HG02642 (cell line): ENCODE data around the gene CDC16.
"Not testable (repeated sequence)": the region's sequence is repeated elsewhere in the genome, so short reads cannot be mapped to it uniquely, and the experiment has no call there.

Source experiments
- ATAC-seq: cut with Tn5 transposase; IDR thresholded peaks from one replicate; pipeline ENCODE4 v1.9.1; 2021; ENCODE audit warnings: mild to moderate bottlenecking; ENCODE audit not compliant: unreplicated experiment, poor library complexity

CDC16 gene

DNA sequence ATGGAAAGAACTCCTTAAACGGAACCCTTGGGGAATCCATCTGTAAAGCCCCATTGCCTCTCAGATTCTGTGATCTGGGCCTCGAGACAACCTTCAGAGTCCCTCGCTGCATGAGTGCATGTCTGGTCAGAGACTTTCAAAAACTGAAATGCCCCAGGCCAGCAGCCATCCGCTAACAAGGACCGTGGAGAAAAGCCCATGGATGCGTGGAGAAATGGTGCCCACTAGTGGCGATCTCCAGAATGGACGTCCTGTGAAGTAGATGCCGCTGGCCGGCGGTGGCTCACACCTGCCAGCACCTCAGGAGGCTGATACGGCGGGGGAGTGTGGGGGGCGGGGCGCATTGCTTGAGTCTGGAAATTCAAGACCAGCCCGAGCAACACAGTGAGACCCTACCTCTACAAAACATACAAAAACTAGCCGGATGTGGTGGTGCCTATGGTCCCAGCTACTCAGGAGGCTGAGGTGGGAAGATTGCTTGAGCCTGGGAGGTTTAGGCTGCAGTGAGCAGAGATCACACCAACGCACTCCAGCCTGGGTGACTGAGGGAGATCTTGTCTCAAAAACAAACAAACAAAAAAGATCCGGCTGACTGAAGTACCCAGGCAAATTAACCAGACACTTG, 7.9 kb upstream of the CDC16 start:
- peak; percentile 78 for ATAC-seq

DNA sequence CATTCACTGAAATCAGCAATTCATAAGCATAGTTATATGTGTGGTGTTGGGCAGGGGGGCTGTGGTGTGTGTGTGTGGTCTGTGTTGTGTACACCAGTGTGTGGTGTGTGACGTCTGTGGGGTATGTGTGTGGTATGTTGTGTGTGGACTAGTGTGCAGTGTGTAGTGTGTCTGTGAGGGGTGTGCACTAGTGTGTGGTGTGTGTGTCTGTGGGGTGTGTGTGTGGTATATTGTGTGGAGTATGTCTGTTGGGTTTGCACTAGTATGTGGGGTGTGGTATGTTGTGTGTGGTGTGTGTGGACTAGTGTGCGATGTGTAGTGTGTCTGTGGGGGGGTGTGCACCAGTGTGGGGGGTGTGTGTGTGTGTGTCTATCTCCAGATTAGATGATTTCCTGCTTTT, 7.2 kb upstream of the CDC16 start:
- ATAC-seq, result no peak

- ATAC-seq, result no peak
Measured at GRCh38 chr13:114228176-114228575, 6.5 kb upstream of the CDC16 start.

GRCh38 chr13:114229506-114229905, 5.2 kb upstream of the CDC16 start:
- ATAC-seq, result no peak

DNA sequence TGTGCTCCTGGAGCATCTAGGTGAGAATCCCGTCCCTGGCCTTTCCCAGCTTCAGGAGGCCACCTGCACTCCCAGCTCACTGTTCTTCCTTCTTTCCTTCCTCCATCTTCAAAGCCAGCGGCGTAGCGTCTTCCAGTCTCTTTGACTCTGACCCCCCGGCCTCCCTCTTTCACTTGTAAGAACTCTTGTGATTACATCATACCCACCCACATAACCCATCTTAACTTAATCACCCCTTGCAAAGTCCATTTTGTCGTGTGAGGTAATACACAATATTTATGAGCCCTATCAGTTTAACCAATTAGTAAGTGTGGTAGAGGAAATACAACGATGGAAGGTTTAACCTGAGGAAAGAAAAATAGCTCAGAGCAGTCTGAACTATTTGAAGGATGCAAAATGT, 4.6 kb upstream of the CDC16 start:
- ATAC-seq, result no peak

DNA sequence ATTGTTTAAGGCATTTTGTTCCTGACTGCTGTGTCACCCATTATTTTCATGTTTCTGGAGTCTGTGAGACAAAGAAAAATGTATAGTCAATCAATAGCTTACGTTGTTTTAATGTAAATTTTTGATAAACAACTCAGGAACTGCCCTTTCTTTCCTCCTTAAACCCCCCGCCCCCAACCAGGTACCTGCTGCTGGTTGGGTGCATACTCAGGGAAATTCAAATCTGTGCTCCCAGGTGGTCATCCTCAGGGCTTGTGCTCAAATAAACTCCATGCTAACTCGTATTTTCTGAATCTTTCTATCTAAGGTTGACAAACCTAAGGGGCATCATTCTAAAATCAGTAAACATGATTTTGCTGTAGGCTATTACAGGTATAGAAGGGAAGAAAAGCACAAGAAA, 4.1 kb upstream of the CDC16 start:
- no peak for ATAC-seq

DNA sequence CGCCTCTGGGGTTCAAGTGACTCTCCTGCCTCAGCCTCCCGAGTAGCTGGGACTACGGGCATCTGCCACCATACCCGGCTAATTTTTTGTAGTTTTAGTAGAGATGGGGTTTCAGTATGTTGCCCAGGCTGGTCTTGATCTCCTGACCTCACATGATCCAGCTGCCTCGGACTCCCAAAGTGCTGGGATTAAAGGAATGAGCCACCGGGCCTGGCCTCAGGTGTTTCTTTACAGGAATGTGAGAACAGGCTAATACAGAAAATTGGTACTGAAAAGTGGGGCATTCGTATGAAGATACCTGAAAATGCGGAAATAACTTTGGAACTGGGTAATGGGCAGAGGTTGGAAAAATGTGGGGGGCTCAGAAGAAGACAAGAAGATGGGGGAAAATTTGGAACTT, 2.8 kb upstream of the CDC16 start:
- no peak for ATAC-seq

DNA sequence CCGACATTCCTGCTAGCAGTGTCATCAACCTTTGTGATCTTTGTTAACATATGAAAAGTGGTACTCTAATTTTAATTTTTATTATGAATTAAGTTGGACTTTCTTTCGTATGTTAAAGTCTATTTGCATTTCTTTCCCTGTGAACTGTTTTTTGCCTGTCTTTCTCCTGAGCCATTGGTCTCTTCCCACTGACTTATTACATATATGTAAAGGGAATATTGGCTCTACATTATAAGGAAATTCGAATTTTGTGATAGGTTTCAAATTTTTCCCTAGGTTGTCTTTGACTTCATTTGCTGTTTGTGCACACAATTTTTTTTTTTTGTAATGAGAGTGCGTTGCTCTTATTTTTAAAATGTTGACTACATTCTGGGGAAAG, 442 bp upstream of the CDC16 start:
- no peak for ATAC-seq

DNA sequence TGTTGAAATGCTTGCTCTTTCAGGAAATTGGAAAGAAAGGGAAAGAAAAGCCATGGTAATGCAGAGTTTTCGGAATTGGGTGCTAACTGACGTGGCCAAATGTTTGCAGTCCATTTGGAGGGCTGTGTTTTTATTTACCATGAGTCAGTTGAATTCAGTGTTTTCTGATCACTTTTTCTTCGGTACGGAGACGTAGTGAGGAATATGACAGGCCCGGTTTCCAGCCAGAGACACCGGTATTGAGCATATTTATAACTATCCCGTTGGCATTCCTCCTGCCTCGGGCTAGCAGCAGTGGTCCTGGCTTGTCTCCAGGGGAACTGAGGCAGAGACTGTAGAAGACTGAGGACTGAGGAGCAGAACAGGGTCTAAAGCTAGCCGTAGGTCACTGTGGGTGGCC, 1.0 kb downstream of the CDC16 start:
- ATAC-seq, result no peak

GRCh38 chr13:114236227-114236626, 1.5 kb downstream of the CDC16 start:
- no peak for ATAC-seq

GRCh38 chr13:114237415-114238112, 2.9 kb downstream of the CDC16 start:
- ATAC-seq, result no peak

- ATAC-seq, result no peak
Measured at GRCh38 chr13:114241918-114242317, 7.2 kb downstream of the CDC16 start.

GRCh38 chr13:114243971-114244370, 9.3 kb downstream of the CDC16 start:
- ATAC-seq, result no peak

GRCh38 chr13:114244637-114245036, 9.9 kb downstream of the CDC16 start:
- ATAC-seq, result no peak

DNA sequence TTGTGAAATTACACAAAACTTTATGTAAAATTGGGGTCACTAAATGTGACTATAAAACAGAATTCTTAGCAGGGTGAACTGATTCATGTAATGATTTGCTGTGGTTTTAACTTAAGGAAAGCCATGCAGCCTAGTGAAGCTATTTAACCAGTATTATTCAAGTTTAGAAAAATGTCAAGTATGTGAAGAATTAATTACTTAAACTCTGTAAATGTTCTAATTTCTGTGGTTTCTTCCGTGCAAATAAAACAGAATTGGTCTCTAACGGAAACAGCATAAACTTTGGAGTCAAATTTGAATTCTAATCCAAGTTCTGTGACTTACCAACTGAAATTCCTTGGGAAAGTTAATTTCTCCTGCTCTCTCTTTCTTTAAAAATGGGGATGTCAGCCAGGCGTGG, 13.3 kb downstream of the CDC16 start:
- ATAC-seq, result no peak

DNA sequence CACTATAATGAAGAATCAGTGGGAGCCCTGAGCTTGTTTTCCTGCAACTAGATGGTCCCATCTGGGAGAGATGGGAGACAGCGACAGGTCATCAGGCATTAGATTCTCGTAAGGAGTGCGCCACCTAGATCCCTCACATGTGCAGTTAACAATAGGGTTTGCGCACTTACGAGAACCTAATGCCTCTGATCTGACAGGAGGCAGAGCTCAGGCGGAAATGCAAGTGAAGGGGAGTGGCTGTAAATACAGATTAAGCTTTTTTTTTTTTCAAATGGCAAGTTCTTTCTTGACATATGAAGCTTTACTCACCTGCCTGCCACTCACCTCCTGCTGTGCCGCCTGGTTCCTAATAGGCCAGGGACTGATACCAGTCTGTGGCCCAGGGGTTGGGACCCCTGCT, 14.4 kb downstream of the CDC16 start:
- no peak for ATAC-seq

DNA sequence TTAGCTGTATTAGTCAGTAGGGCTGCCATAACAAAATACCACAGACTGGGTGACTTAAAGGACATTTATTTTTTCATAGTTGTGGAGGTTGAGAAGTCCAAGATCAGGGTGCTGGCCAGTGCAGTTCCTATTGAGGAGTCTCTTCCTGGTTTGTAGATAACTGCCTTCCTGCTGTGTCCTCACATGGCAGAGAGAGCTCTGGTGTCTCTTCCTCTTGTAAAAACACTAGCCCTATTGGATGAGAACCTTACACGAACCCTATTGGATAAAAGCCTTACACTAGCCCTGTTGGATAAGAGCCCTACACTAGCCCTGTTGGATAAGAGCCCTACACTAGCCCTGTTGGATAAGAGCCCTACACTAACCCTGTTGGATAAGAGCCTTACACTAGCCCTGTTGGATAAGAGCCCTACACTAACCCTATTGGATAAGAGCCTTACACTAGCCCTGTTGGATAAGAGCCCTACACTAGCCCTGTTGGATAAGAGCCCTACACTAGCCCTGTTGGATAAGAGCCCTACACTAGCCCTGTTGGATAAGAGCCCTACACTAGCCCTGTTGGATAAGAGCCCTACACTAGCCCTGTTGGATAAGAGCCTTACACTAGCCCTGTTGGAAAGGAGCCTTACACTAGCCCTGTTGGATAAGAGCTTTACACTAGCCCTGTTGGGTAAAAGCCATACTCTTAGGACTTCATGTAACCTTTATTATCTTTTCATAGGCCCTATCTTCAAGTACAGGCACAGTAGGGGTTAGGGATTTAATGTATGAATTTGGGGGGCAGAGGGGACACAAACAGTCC, 17.1 kb downstream of the CDC16 start:
- not testable (repeated sequence) for ATAC-seq

DNA sequence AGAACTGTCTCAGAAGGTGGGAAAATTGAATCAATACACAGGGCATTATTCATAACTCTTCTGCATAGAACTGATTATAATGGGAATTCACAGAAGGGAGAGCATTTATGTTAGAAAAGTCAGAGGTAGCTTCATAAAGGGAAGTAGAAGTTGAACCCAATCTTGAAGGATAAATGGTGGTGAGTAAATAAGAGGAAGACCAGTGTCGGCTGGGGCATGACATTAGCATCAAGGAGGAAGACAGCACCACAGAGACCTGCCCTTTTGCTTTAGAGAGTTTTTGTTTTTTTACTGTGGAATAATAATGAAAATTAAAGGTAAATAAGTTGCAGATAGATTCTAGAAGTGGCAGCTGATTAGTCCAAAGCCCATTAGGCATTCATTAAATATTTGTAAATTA, 21.9 kb downstream of the CDC16 start:
- ATAC-seq, result no peak

DNA sequence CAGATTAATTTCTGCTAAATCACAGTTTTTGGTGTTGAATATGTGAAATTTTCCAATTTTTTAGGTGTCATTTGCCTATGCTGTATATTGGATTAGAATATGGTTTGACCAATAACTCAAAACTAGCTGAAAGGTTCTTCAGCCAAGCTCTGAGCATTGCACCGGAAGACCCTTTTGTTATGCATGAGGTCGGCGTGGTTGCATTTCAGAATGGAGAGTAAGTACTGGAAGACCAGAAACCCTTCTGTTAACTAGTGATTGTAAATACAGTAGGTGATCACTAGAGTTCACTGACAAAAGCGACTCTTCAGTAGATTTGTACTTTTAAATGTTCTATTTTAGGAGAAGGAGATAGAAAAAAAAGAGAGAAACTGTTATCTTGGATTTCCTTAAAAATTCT, 22.3 kb downstream of the CDC16 start:
- ATAC-seq, result no peak

DNA sequence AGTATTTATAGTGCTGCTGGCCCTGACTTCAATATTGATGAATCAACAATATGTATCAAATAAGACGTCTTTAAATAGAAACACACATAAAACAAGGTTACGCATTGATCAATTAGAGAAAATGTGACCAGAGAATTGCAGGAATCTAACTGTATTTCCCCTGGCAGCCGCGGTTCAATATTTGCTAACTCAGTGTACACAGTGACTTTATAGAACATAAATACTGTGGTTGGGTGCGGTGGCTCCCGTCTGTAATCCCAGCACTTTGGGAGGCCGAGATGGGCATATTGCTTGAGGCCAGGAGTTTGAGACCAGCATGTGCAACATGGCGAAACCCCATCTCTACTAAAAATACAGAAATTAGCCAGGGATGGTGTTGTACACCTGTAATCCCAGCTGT, 23.9 kb downstream of the CDC16 start:
- no peak for ATAC-seq

DNA sequence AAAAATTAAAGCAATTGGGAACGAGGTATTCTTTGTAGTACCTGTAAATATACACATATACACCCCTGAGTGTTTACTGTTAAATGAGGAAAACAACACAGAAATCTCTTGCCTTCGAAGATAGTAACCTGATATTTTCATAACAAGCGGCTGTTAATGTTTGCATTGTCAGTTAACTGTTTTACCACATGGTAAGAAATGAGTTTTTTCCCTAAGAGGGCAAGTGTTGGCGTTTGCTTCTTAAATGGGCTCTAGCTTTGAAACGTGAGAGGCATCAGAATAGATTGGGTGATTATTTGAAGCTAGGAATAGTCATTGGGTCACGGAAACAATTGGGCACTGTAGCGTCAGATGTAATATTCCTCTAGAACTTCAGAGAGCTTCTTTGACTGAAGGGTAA, 24.7 kb downstream of the CDC16 start:
- ATAC-seq, result no peak

- ATAC-seq, result no peak
Measured at GRCh38 chr13:114259974-114260373, 25.3 kb downstream of the CDC16 start.
